Stimulated activated CD4-positive, alpha-beta T cell treated with anti-CD3 and anti-CD28 coated beads, Interleukin-2, amount 100 ng/mL, for 24 hours (primary cell): Measurements from ENCODE around the gene ERP27.
A peak's percentile ranks its signal among the peaks of the same experiment; 100 is the strongest.

ENCODE experiments used
- DNase-seq, 2 donors: peaks; one replicate each; pipeline ENCODE4 v3.0.0-alpha.2; 2020

Gene ERP27

DNA sequence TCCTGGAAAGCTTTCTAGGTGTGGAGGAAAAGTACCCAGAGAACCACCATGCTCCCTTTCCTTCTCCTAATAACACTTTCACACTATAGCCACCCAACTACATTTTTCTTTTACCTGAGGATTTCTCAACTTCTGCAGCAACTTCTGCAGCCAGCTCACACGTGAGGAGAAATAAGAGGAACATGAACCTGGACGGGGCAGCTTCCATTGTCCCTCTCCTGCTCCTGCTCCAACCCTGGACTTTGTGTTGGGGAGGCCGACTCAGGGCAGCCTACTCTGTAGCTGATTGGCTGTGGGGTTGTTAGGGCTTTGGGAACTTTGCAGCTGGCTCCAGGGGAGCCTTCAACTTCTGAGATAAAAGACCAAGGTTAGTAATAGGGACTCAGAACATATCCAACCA lies at the start of gene ERP27:
TSS of gene ERP27 (minus strand) at position 237 of the 400 bp plus-strand sequence. CDS start at position 208, 29 bp downstream.
- DNase-seq, result no peak

DNA sequence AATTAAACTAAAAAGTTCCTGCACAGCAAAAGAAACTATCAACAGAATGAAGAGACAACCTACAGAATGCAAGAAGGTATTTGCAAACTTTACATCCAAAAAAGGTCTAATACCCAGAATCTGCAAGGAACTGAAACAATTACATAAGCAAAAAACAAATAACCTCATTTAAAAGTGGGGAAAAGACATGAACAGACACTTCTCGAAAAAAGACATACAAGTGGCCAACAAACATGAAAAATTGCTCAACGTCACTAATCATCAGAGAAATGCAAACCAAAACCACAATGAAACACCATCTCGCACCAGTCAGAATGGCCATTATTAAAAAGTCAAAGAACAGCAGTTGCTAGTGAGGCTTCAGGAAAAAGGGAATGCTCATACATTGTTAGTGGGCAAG lies 49.7 kb upstream of the ERP27 start:
- no peak for DNase-seq

DNA sequence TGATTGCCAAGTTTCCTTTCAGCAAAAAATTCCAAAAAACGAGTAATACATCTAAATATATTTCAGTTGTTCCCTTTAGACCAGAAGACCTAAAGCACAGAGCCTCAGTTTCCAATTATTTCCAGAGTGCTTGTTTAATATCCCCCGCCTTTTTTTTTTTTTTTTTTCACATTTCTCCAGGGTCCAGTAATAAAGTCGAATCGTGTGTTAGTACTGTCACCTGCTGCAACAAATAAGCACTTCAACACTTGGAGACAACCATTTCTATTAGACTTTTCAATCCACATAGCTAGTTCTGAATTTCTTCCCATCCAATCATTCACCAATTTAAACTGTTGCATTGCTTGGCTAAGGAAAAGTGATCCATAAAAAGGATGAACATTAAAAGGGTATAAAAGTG lies 48.1 kb upstream of the ERP27 start:
- no peak for DNase-seq

DNA sequence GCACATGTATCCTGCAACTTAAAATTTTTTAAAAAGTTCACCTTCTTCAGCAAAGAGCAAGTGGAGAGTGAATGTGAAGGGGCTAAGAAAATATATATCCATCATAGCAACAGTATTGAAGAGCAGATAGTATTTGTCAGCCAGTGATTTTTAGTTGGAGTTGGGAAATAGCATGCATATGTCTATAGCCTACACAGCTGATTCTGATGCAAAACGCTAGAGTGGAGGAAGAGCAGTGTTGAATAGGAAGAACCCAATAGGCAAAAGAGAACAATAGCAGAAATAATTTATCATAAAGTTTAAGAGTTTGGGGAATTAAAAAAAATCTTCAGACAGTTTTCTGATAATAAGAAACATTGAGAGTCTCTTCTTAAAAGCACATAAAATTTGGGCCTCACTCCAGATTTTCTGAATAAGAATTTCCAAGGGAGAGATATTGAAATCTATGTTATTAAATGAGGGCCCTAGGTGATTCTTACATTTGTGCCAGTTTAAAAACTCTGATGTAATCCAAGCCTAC lies 46.5 kb upstream of the ERP27 start:
- no peak for DNase-seq

DNA sequence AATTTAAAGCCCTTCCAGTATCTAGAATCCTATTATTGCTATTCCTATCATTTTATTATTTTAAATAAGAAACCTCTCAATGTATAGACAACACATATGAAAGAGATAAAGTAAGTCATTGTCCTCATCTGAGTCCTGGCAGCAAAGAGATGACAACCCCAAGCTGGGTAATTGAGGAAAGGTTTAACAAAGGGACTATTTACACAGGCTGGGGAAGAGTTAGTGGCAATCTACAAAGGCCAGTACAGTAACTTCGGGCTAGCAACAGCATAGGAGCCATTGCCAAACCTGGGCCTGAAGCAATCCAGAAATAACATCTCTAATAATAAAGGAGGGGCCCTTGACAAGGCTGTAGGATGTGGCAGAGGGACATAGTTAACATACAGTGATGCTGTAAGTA lies 45.7 kb upstream of the ERP27 start:
- DNase-seq, result no peak

DNA sequence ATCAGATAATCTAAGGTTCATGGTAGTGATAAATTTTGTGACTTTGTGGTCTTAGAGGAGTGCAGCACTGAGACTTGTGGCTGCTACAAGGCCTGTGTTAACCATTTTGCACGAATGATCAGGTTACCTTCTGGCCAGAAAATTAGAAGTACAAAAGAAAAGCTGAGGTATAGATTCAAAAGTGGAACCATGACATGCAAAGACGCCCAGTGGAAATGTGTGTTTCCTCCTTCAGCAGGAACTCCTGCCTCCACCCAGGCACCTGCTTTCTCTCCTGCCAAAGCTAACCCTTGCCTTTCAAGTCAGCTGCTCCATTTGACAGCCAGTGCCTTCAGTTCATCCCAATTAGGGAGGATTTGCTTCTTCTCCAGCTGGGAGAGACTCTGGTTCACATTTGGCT lies 44.7 kb upstream of the ERP27 start:
- no peak for DNase-seq

DNA sequence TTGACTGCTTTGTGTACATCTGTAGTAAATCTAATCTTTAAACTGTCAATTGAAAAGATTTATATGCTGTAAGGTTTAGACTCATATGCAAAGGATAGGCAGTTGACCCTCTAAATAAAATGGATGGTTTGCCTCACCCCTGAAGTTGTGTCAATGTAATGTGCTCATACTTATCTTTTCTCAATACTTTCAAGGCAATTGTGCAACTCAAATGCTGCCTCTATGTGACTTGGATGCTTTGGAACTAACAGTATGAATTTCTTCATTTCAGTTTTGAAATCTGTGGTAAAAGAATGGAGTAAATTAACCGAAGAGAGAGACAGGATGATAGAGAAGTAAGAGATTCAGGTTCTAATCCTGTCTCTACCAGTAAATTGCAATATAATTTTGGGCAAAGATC lies 44.2 kb upstream of the ERP27 start:
- no peak for DNase-seq

DNA sequence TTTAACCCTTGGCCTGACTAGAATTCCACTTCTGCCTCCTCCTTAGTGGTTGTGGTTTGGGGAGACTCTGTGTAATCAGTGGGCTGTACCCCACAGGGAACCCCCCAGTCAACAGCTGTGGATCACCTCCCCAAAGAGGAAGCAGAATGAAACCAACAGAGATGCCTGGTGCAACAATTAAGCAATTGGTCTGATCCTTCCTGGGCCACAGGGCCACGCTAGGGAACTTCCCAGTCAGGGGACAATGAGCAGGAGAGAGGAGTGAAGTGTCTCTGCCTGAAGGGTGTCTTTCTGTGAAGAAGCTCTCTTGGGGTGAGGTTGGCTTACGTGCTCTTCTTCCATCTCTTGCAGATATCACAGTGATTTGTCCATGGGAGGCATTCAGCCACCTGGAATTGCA lies 42.7 kb upstream of the ERP27 start:
- DNase-seq, result no peak

DNA sequence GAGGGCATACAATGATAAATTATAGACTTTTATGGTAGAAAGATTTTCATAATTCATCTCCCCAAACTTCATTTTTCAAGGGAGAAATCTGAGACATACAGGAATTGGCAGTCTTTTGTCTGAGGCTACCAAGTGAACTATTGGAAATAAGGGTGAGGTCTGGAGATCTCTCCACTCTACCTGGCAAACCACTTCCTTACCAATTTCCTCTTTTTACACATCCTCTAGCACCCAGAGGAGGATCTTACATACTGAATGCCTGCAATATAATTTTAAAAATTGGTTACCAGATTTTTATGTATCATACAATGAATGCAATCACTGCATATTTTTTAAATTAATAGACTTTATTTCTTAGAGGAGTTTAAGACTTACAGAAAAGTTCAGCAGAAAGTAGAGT lies 41.1 kb upstream of the ERP27 start:
- DNase-seq, result no peak

DNA sequence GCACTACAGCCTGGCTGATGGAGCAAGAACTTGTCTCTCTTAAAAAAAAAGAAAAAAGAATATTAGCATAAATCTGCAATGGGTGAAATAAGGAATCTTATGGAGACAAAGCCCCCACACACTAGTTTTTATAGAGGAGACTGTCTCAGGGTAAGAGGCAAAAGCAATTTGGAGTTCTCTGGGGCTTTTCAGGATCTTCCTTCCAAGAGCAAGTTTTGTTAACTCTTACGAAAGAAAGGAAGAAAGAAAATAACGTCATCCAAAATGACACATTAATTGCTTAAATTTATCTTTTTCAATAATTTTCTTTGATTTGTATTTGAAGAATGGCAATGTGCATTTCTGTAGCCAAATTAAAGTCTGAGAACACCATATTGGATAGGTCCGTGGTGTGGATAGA lies 38.3 kb upstream of the ERP27 start:
- no peak for DNase-seq

DNA sequence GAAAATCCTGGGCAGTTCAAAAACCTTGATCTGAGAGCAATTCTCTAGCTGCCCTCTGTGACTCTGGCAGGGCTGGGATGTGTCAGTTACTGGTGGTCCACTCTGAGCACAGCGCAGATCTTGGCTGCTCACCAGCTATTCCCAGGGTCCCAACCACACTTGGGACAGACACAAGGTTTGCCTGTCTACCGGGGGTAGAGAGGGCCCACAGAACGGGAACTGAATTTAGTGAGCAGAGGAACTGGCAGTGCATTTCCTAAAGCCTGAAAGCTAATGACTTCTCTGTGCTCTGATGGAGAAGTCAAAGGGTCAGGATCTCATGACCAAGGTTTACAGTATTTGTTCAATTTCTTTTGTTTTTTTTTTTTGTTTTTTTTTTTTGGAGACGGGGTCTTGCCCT lies 37.1 kb upstream of the ERP27 start:
- no peak for DNase-seq

DNA sequence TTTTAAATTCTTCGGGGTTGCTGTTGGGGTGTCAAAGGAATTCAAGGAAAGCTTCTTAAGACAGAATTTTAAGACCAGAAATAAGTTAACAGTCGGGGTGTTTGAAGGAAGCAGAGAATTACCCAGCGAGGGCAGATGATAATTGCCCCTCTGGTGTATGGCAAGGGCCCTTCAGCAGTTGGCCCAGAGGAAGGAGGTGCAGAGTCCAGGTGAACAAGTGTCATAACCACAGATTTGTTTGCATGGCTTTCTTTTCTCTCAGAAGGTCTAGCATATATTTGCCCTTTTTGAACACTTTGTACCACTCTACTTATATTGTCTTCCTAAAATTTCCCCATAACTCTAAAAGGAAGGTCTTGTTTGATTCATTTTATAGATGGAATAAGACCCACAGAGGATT lies 36.3 kb upstream of the ERP27 start:
- DNase-seq, result no peak

DNA sequence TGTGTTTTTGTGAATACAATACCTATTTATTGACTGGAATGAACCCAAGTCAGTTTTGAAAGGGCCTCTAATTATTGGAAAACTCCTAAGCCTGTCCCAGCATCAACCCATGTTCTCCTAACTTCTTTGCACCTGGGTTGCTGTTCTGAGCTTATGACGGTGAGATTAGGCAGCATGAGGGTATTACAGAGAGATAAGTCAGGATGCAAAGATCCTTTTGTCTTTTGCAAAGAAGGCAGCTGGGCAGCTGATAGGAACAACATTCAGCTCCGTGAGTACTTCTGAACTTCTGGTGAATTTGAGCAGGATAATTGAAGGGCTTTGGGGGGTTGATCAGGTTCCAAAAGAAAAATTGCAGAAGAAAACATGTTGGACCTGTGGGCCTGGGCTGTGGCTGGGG lies 34.5 kb upstream of the ERP27 start, which contains the start of gene PDE6H:
TSS of gene PDE6H (plus strand) at position 227 of the 400 bp plus-strand sequence. CDS start 4,971 bp downstream, outside the sequence.
- DNase-seq, result no peak

DNA sequence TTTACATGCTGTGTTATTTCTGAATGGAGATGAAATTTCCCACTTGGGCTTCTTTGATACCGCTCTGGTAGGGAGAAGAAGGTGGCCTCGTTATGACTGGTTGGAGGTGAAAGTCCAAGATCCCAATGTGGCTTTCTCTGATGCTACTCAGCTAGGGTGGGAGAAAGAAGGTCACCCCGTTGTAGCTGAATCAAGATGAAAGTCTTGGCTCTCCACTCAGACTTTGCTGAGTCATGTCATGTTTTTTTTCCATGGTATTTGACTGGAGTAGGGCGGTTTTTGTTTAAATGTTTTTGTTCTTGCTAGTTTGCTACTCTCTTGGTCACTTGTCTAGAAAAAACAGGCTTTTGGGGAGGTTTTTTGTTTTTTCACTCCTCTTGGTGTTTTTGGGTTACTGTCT lies 32.1 kb upstream of the ERP27 start:
- DNase-seq, result no peak

DNA sequence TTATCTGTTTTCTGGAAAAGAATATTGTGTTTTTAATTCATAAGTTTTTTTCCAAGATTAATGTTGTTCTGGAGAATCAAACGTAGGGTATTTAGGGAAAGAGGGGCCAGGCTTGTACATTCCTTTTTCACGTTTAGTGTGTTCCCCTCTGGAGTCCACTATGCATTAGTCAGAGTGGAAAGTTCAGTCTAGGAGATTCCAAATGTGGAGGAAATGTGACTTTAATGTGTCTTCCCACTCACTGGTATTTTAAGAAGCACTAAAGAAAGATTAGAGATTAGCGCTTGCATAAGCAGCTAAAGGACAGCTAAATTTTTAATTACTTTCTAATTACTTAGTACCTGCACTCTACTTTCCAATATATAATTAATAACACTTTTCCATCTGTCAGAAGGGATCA lies 30.1 kb upstream of the ERP27 start:
- no peak for DNase-seq

DNA sequence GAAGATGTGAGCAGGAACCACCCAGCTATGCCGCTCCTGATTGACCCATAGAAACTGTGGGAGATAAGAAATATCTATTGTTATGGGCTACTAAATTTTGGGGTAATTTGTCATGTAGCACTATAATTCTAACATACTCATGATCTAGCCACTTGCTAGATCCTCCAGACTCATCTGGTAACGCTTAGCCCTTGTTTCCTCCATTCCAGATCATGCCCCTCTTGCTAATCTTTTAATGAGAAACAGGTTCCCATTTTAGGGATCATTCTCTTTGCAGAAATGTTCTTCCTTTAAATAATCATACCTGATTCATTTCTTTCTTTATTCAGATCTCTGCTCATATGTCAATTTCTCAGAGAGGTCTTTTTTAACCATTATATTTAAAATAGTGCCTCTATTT lies 26.9 kb upstream of the ERP27 start:
- no peak for DNase-seq

DNA sequence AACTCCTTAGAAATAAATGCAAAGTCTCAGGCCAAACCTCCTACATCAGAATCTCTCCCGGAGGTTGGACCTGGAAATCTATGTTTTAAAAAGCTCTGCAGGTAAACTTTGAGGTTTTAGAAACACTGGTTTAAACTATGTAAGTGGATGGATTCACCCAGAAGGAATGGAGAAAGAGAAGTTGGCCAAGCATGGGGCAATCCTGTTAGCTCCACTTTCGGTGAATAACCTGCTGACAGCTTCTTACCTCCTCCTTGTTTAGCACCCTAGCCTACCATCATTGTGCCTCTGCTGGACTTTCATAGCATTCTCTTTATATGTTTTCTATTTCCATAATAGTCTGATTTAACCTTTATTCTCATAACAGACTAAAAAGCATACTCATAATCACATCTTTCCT lies 26.1 kb upstream of the ERP27 start:
- no peak for DNase-seq

DNA sequence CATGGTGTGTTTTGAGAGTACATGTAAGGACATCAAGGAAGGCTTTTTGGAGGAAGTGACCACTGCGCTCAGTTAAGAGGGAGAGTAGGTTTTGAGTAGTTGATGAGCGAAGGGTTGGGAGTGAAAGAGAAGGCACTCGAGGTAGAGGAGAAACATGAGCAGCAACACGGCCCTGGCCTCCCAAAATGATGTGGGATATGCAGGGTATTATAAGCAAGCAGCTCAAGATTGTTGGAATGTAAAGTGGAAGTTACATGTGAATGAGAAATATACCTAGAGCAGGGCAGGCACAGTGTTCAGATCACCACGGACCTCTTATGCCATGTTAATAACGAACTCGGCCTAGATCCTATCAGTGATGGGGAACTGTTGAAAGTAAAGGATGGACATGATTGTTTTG lies 25.2 kb upstream of the ERP27 start:
- DNase-seq, result no peak

DNA sequence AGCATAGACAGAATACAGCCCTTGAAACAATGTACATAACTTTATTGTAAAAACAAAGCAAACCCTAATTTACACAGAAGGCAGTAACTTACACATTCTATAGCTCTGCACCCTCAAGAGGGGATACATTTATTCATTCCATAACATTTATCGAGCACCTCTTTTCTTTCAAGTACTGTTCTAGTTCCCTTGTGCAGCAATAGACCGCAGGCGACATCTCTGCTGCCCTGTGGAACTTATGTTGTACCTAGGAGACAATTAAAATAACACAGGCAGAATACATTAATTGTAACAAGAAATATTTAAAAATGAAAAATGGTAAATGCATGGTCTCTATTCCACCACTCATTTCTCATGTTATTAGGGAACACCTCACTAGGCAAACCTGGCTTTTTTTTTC lies 24.5 kb upstream of the ERP27 start:
- no peak for DNase-seq

DNA sequence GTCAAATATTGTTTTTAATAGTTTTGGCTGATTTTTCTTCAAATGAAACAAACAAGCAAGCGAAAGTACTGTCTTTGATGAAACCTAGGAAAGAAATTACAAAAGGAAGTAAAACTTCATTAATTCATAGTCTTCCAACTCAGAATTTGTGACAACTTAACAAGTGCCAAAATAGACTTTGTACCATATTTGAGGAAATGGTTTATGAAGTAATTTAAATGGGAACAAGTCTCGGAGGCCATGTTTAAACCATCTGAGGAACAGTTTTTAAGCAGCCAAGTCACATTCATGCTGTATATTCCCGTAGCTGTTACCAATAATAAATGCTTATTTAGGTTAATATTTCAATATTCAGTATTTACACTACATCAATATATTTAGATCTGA lies 23.8 kb upstream of the ERP27 start:
- DNase-seq, result no peak

DNA sequence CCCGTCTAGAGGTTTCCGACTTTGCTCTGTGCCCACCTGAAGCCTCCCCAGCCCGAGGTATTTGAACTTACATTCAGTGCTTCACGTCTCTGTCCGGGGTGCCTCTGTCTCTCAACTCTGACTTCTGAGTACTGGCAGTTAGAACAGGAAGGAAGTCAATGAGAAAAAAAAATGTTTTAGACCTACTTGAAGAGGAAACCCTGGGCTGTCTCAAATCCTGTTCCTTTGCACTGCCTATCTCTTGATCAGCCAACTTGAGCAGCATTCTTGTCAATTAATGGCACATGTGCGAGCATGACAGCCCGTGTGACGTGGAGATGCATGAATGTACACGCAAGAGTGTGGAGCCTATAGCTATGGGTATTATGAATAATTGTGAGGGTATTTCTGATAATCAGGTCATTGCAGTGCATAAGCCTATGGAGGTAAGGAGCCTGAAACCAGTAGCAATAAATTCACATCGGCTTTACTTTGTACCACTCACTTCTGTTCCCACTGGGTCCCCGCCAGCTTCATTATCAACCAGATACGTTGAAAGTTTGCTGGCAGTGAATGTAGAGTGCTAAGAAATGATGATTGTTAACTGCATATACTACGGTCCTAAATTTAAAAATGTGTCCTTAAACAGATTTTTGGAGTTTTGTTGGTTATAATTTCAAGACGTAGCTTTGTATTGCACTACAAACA lies 23.3 kb upstream of the ERP27 start, which contains the start of gene ARHGDIB:
TSS of gene ARHGDIB (minus strand) at position 136 of the 687 bp plus-strand sequence. CDS start 10,889 bp downstream, outside the sequence.
- peak; percentile 67 to 68 for DNase-seq

DNA sequence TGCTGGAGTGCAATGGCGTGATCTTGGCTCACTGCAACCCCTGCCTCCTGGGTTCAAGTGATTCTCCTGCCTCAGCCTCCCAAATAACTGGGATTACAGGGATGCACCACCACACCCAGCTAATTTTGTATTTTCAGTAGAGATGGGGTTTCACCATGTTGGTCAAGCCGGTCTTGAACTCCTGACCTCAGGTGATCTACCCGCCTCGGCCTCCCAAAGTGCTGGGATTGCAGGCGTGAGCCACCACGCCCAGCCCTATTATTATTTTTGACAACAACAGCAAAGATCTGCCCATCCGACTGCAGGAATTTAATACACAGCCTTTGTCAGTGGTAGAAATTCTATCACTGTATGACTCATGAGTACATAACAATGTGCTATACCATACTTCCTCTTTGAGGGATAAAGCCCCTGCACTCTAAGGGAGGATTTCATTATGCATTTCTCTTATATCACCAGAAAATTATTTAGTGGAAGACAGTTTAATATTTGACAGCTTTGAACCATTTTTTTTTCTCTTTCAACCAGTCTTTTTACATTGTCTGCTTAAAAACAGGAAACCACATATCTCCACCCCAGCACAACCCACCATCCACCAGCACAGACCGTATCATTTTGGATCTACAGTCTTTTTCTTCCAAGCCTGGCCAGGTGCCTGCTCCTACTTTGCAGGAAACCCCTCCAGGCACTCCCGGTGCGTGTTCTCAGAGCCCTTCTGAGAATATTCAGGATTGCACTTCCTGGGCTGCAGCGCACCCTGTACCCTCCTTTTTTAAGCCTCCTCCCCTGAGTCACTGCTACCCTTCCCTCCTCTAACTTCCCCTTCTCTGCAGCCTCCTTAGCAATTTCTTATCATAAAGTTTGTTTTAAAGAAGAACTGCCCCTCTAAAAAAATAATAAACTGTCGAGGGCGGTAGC lies 22.5 kb upstream of the ERP27 start:
- DNase-seq, result peak; percentile 35 to 52

DNA sequence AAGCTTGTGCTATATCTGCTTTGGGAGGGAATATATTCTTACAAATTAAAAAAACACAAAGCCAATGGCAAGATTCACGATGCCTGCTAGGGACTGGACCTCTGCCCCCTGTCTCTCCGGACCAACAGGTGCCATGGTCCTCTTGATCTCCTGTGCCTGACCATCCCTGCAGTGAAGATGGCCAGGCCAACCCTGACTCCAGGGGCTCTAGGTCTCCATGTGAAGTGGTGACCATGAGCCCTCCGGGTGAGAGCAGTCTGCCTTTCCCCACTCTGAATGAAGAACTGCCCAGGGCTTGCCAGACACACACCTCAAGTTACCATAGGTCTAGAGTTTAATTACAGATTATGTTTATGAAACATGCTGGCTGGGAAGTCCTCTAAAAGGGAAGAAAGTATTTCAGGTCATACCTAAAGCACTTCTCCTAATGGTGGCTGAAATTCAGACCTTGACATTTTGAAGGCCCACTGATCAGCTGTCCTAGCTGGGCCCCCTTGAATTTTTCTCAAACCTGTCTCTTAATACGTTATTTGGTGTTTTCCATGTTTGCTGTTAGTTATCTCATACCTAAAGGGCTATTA lies 21.7 kb upstream of the ERP27 start:
- no peak for DNase-seq

DNA sequence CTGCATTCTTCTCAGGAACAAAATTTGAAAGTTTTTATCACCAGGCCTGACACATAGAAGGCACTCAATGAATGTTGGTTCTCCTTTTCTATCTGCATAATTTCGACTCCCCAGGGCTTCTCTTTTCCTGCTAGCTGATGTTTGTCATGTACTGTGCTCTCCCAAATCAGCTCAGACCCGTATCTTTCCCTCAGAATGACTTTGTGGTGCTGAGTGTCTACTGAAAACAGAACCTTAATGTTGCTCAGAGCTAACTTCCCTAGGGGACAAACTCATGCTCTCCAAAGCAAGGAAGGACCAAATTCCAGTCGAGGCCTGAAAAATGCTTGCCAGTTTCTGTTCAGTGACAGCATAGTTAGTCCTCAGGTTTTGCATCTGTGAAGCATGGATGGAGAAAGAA lies 21.1 kb upstream of the ERP27 start:
- DNase-seq, result no peak
